ENCODE results near the gene TMEM236.

The TMEM236 gene

DNA sequence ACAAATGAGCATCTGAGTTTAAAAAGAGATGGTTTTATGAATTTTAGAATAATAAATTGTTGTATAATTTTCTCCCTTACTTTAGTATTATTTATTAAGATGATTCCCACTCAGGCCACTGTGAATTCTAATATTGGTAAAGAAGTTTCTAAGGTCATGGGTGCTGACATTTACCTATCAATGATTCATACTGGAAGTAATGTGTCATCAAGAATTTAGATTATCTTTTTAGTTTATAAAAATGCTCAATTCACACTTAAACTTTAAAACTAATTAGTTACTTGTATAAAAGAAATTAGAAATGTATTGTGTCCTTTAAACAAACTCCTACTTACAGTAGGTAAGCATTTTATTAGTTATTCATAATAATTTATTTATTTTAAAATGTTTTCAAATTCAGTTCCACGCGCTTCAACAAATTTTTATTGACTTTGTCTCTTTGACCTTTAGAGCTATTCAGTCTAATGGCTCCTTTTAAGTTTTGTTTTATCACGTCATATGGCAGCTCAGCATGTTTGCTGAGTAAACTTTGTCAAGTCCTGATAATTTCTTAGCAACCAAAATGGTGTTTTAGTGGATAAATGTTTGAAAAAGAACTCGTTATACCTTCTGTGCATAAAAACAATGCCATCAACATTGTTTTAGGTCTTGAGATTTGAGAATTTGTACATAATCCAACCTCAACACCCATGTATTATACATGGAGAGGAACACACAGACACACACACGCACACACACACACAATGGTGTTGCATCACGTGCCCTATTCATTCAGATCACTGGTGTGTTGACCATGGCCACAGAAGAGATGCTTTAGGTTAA lies 42.0 kb downstream of the TMEM236 start:
- Histone ChIP-seq H3K4me2 (ENCODE audit: low read depth, low read length) (no peak overlapping the region), H4K20me1 (ENCODE audit: insufficient read depth, low read length) (no peaks in the 10 kb centered on the region), H3K9ac (ENCODE audit: low read length) (no peak overlapping the region), H3K36me3 (replicated peaks; ENCODE audit: insufficient read depth, low read length) (no peaks in the 10 kb centered on the region), H3K27me3 (replicated peaks; ENCODE audit: insufficient read depth, low read length) (no peaks in the 10 kb centered on the region), H3K9me2 (replicated peaks; ENCODE audit: insufficient read depth, low read length) (no peaks in the 10 kb centered on the region), H3K4me1 (ENCODE audit: low read length) (peaks cover 10% of the 10 kb centered on the region), H3F3A (ENCODE audit: insufficient read depth, low read length) (no peaks in the 10 kb centered on the region), H3K4me3 (ENCODE audit: low read length) (no peak overlapping the region), H3K79me2 (ENCODE audit: low read length) (no peaks in the 10 kb centered on the region), H3K9me3 (replicated peaks; ENCODE audit: insufficient read depth, low read length) (no peaks in the 10 kb centered on the region), H3K27ac (ENCODE audit: low read length) (no peak overlapping the region), H2AFZ (ENCODE audit: low read length) (no peak overlapping the region)
- no peak for DNase-seq
- TF ChIP-seq EZH2phosphoT487 (IDR thresholded peaks at IDR 0.05; ENCODE audit: low read length), result no peak
- TF ChIP-seq, protein P1, sequence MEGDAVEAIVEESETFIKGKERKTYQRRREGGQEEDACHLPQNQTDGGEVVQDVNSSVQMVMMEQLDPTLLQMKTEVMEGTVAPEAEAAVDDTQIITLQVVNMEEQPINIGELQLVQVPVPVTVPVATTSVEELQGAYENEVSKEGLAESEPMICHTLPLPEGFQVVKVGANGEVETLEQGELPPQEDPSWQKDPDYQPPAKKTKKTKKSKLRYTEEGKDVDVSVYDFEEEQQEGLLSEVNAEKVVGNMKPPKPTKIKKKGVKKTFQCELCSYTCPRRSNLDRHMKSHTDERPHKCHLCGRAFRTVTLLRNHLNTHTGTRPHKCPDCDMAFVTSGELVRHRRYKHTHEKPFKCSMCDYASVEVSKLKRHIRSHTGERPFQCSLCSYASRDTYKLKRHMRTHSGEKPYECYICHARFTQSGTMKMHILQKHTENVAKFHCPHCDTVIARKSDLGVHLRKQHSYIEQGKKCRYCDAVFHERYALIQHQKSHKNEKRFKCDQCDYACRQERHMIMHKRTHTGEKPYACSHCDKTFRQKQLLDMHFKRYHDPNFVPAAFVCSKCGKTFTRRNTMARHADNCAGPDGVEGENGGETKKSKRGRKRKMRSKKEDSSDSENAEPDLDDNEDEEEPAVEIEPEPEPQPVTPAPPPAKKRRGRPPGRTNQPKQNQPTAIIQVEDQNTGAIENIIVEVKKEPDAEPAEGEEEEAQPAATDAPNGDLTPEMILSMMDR (IDR thresholded peaks at IDR 0.05; ENCODE audit: low read length), result no peak
- TF ChIP-seq EZH2 (optimal IDR thresholded peaks at IDR 0.05; ENCODE audit: low read depth, low read length), result no peak

- Histone ChIP-seq H3K79me2 (ENCODE audit: low read length) (no peaks in the 10 kb centered on the region), H3K36me3 (replicated peaks; ENCODE audit: insufficient read depth, low read length) (no peaks in the 10 kb centered on the region), H4K20me1 (ENCODE audit: insufficient read depth, low read length) (no peaks in the 10 kb centered on the region), H3K9me2 (replicated peaks; ENCODE audit: insufficient read depth, low read length) (no peaks in the 10 kb centered on the region), H3K4me2 (ENCODE audit: low read depth, low read length) (no peak overlapping the region), H3K9me3 (replicated peaks; ENCODE audit: insufficient read depth, low read length) (no peaks in the 10 kb centered on the region), H3K4me3 (ENCODE audit: low read length) (no peak overlapping the region), H2AFZ (ENCODE audit: low read length) (no peak overlapping the region), H3F3A (ENCODE audit: insufficient read depth, low read length) (no peaks in the 10 kb centered on the region), H3K4me1 (ENCODE audit: low read length) (peaks cover 10% of the 10 kb centered on the region), H3K27ac (ENCODE audit: low read length) (no peak overlapping the region), H3K27me3 (replicated peaks; ENCODE audit: insufficient read depth, low read length) (no peaks in the 10 kb centered on the region), H3K9ac (ENCODE audit: low read length) (no peak overlapping the region)
- TF ChIP-seq EZH2phosphoT487 (IDR thresholded peaks at IDR 0.05; ENCODE audit: low read length), result no peak
- TF ChIP-seq EZH2 (optimal IDR thresholded peaks at IDR 0.05; ENCODE audit: low read depth, low read length), result no peak
- TF ChIP-seq, protein P1 (IDR thresholded peaks at IDR 0.05; ENCODE audit: low read length), result no peak
- DNase-seq, result no peak
These were observed 43.1 kb downstream of the TMEM236 start for GRCh38 chr10:17795083-17795482.

- Histone ChIP-seq H3K79me2 (ENCODE audit: low read length) (no peaks in the 10 kb centered on the region), H2AFZ (ENCODE audit: low read length) (no peak overlapping the region)
These were observed 44.0 kb downstream of the TMEM236 start for GRCh38 chr10:17795813-17796594.

More at GRCh38 chr10:17795813-17796594, 44.0 kb downstream of the TMEM236 start:
- H3K4me3 ChIP-seq (ENCODE audit: low read length), result no peak overlapping the region
- peaks cover 10% of the 10 kb centered on the region for H3K4me1 ChIP-seq (ENCODE audit: low read length)
- no peaks in the 10 kb centered on the region for H3K27me3 ChIP-seq (replicated peaks; ENCODE audit: insufficient read depth, low read length)
- H3F3A ChIP-seq (ENCODE audit: insufficient read depth, low read length), result no peaks in the 10 kb centered on the region
- no peak for DNase-seq
- no peak overlapping the region for H3K27ac ChIP-seq (ENCODE audit: low read length)
- no peaks in the 10 kb centered on the region for H3K9me3 ChIP-seq (replicated peaks; ENCODE audit: insufficient read depth, low read length)
- TF ChIP-seq EZH2phosphoT487 (IDR thresholded peaks at IDR 0.05; ENCODE audit: low read length) (no peak), EZH2 (optimal IDR thresholded peaks at IDR 0.05; ENCODE audit: low read depth, low read length) (no peak)
- TF ChIP-seq, protein P1 (IDR thresholded peaks at IDR 0.05; ENCODE audit: low read length), result no peak
- H3K36me3 ChIP-seq (replicated peaks; ENCODE audit: insufficient read depth, low read length), result no peaks in the 10 kb centered on the region
- no peak overlapping the region for H3K9ac ChIP-seq (ENCODE audit: low read length)
- no peaks in the 10 kb centered on the region for H3K9me2 ChIP-seq (replicated peaks; ENCODE audit: insufficient read depth, low read length)
- H3K4me2 ChIP-seq (ENCODE audit: low read depth, low read length), result no peak overlapping the region
- H4K20me1 ChIP-seq (ENCODE audit: insufficient read depth, low read length), result no peaks in the 10 kb centered on the region

All from MM.1S (cell line).